ENCODE measurements around the gene TMED7. TPM values are rescaled to one million over a fixed set of nuclear protein-coding genes. Genes with fewer than 3 reads are reported as not detected.

The TMED7 gene
- total and polyA plus RNA-seq, 2 of the 13 experiments (the other 11 are each of a cell fraction or from before 2014, with no cell fraction given) = 58.0 to 113 TPM

GRCh38 chr5:115577741-115578140 is 48.1 kb downstream of the TMED7 start:
- Histone ChIP-seq H3K9me3 (ENCODE audit: low read length) (no peaks in the 10 kb centered on the region), H3K27ac (ENCODE audit: extremely low read length, insufficient read depth, low read length) (no peak overlapping the region), H3K79me2 (ENCODE audit: insufficient read depth, low read length) (no peaks in the 10 kb centered on the region), H2AFZ (ENCODE audit: low read length) (no peak overlapping the region), H3K4me1 (ENCODE audit: insufficient read depth, low read length) (no peaks in the 10 kb centered on the region), H3K4me2 (ENCODE audit: low read depth, low read length) (no peak overlapping the region), H3K27me3 (ENCODE audit: control insufficient read depth in 1 of 2, insufficient read depth in 2 of 2, low read length in 2 of 2) (peaks cover 0 to 3% of the 10 kb centered on the region in 2 experiments; a peak in 2 of 5 replicates), H3K9ac (ENCODE audit: insufficient read depth, low read depth, low read length) (no peak overlapping the region), H4K20me1 (ENCODE audit: insufficient read depth, low read length) (no peaks in the 10 kb centered on the region), H3K4me3 (replicated peaks in 1 of 3; ENCODE audit: insufficient read depth in 1 of 3, low read depth in 2 of 3, low read length in 3 of 3) (no peak overlapping the region), H3K36me3 (replicated peaks in 1 of 2; ENCODE audit: control insufficient read depth in 1 of 2, insufficient read depth in 2 of 2, low read length in 2 of 2) (no peaks in the 10 kb centered on the region)
- in situ Hi-C loops (cut with HindIII; ENCODE audit: extremely low pct_ligation_motif_present, low pct_unique_long_range_greater_than_20kb) = no loop called here
- POLR2A ChIA-PET = no interaction called here
- intact Hi-C loops (cut with micrococcal nuclease; ENCODE audit: unreplicated experiment) = no loop called here
- no TSS peak for BruUV-seq (replicated peaks)
- TF ChIP-seq IKZF1 (IDR thresholded peaks at IDR 0.05) (no peak), ZNF773 (CRISPR knock-in tag; IDR thresholded peaks at IDR 0.05; ENCODE audit: borderline replicate concordance) (no peak), ZNF350 (CRISPR knock-in tag; IDR thresholded peaks at IDR 0.05; ENCODE audit: borderline replicate concordance, low read depth) (no peak), ZXDC (CRISPR knock-in tag; IDR thresholded peaks at IDR 0.05) (no peak), PRPF4 (IDR thresholded peaks at IDR 0.05; ENCODE audit: low read depth, low read length, poor library complexity, severe bottlenecking) (no peak), TFDP1 (CRISPR knock-in tag; IDR thresholded peaks at IDR 0.05; ENCODE audit: borderline replicate concordance) (no peak), PATZ1 (CRISPR knock-in tag; IDR thresholded peaks at IDR 0.05) (no peak), YEATS4 (CRISPR knock-in tag; IDR thresholded peaks at IDR 0.05; ENCODE audit: borderline replicate concordance) (no peak), ZNF383 (CRISPR knock-in tag; IDR thresholded peaks at IDR 0.05; ENCODE audit: borderline replicate concordance) (no peak), ZNF296 (CRISPR knock-in tag; conservative IDR thresholded peaks at IDR 0.05) (no peak), ZNF552 (CRISPR knock-in tag; IDR thresholded peaks at IDR 0.05; ENCODE audit: borderline replicate concordance) (no peak), ZNF563 (CRISPR knock-in tag; IDR thresholded peaks at IDR 0.05) (no peak), REXO4 (CRISPR knock-in tag; IDR thresholded peaks at IDR 0.05; ENCODE audit: borderline replicate concordance) (no peak)
- 26% methylated on average over 6 of the region's 6 CpGs for WGBS (ENCODE audit: low lambda C conversion rate)
- no peak for FAIRE-seq
- no peak for DNase-seq (ENCODE audit: low spot score)
- CTCF ChIA-PET (ENCODE audit: low intra/inter-chr PET ratio, low total read pairs) = no interaction called here
- ATAC-seq = no peak

All from HepG2 (cell line).